Activated CD8-positive, alpha-beta memory T cell treated with anti-CD3 and anti-CD28 coated beads for 24 hours (primary cell): ENCODE measurements around the gene MAP7D3.
"Not testable (repeated sequence)": the region's sequence is repeated elsewhere in the genome, so short reads cannot be mapped to it uniquely, and the experiment has no call there.

Experiments used
- DNase-seq: peaks from one replicate; pipeline ENCODE4 v3.0.0-alpha.2; 2020

The MAP7D3 gene, protein sequence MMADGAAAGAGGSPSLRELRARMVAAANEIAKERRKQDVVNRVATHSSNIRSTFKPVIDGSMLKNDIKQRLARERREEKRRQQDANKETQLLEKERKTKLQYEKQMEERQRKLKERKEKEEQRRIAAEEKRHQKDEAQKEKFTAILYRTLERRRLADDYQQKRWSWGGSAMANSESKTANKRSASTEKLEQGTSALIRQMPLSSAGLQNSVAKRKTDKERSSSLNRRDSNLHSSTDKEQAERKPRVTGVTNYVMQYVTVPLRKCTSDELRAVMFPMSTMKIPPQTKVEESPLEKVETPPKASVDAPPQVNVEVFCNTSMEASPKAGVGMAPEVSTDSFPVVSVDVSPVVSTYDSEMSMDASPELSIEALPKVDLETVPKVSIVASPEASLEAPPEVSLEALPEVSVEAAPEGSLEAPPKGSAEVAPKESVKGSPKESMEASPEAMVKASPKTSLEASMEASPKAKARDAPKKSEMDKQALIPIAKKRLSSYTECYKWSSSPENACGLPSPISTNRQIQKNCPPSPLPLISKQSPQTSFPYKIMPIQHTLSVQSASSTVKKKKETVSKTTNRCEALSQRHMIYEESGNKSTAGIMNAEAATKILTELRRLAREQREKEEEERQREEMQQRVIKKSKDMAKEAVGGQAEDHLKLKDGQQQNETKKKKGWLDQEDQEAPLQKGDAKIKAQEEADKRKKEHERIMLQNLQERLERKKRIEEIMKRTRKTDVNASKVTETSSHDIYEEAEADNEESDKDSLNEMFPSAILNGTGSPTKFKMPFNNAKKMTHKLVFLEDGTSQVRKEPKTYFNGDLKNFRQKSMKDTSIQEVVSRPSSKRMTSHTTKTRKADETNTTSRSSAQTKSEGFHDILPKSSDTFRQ

DNA sequence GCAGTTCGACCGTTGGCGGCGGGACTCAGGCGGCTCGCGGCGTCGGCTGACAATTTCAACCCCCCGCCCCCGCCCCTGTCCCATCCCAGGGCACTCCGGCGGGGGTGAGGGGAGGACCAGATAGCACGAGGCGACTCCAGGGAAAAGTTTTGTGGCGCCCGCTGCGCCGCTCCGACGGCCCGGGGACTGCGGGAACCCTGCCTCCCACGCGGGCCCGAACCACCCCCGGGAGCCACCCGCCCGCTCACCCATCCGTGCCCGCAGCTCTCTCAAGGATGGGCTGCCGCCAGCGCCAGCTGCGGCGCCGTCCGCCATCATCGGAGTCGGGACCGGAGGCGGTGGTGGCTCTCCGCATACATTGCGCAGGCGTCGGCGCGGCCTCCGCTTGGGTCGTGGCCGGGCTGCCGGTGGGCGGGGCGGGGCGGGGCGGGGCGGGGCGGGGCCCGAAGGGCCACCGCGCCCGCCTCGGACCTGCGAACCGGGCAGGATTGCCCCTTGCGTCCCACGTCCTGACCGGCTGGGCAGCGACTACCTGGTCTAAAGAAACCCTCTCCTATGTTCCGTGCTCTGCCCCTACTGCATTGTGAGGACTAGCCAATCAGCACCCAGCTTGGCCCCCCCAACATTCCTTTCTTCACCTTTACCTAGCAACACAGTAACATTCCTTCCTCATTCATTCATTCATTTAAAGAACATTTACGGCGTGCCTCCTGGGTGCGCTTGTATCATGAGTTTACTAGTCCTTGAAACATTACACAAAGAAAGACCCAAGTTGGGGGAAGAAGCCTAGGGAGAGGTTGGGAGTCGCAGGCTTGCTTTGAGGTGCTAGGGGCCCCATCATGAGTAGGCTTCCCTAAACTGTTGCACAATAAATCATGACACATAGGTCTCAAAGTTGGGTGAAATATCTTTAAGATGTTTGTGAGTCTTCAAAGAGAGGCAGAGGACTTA lies at the start of gene MAP7D3:
TSS of gene MAP7D3 (minus strand) at position 360 of the 951 bp plus-strand sequence. CDS start at position 318, 42 bp downstream.
- peak; percentile 81 for DNase-seq

DNA sequence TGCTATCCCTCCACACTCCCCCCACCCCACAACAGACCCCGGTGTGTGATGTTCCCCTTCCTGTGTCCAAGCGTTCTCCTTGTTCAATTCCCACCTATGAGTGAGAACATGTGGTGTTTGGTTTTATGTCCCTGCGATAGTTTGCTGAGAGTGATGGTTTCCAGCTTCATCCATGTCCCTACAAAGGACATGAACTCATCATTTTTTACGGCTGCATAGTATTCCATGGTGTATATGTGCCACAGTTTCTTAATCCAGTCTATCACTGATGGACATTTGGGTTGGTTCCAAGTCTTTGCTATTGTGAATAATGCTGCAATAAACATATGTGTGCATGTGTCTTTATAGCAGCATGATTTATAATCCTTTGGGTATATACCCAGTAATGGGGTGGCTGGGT lies 49.5 kb upstream of the MAP7D3 start, which contains the start of gene ADGRG4:
TSS of gene ADGRG4 (plus strand) at position 243 of the 400 bp plus-strand sequence. CDS start 7,815 bp downstream, outside the sequence.
- DNase-seq, result not testable (repeated sequence)

DNA sequence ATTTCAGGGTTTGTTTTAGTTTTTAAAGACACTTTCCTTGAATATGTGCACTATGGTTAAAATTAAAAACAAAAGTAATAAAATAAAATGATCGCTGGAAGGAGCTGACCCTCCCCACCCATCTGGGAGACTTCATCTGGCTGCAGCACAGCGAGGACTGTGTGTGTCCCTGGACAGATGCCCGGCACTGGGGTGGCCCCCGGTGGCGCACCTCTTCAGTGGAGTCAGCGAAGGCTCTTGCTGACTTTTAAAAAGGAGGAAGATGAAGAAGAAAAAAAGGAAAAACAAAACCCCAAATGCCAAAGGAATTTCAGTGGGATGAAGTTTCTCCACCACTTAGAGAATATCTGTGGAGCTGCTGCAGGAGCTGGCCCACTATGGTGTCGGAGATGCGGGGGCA lies 44.2 kb upstream of the MAP7D3 start:
- DNase-seq, result no peak

DNA sequence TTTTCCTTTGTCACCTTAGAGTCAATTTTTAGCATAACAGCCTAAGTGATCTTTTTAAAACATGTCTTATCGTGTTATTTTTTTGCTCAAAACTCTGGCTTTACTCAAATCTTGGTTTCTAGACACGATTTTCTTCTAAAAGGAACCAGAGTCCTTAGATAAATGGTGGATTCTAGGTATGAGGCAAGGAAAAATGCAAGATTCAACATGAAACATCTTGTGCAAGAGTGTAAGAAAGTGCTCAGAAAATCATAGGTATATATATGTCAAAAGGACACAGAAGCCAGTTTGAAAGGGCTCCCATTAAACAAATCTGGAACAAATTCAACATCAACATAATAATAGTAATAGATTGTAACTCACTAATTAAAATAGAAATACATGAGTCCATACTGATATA lies 41.5 kb upstream of the MAP7D3 start:
- DNase-seq, result no peak

DNA sequence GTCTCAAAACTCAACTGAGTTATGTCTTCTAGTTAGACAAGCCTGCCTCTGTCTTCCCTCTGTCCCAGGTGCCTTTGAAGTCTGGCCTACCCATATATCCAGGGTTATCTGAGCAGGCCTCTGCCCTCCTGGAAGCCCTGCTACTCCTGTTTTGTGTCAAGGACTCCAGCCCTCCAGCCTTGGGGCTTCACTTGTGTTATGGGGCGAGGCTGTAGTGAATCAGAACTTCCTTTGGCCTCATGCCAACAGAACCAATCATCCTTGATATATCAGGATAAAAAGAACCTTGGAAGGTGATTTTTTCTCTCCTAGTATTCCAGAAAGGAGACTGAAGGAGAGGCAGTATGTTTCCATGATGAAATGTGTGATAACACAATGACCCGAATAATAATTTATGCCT lies 40.6 kb upstream of the MAP7D3 start:
- DNase-seq, result no peak

DNA sequence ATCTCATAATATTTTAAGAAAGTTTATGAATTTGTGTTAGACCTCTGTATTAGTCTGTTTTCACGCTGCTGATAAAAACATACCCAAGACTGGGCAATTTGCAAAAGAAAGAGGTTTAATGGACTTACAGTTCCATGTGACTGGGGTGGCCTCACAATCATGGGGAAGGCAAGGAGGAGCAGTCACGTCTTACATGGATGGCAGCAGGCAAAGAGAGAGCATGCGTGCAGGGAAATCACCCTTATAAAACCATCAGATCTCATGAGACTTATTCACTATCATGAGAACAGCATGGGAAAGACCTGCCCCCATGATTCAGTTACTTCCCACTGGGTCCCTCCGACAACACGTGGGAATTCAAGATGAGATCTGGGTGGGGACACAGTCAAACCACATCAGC lies 35.2 kb upstream of the MAP7D3 start:
- not testable (repeated sequence) for DNase-seq

DNA sequence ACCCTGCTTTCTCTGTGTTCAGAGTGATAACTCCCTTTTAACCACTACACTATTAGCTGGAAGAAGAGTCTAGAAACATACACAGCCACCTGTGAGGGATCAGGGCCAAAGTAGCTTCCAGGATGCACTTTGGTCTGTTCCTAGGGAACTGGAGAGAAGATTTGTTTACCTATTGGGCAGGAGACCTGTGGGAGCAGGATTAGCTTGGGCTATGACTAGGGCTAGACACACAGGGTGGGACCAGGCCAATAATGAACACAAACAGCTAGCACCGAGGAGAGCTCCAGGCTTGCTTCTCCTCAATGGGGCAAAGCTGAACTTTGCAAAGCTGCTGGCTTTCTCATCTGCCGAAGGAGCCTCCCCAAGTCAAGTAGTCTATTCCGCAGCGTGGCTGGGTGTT lies 24.4 kb upstream of the MAP7D3 start:
- no peak for DNase-seq

DNA sequence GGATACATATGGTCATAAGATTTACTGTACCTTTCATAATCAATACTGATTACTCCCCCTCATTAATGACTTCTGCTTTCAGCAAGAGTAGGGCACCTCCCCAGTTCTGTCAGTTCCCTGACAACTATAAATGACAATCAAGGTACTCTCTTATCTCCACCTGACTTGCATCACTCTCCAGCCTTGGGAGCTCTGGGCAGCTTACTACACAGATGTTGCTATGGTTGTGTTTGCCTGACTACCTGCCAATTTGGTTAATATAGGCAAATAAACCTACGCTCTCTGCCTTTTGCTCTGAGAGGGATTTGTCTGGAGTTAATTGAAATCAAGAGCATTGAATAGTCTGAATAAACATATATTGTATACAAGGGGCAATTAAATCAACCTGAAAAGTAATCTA lies 22.8 kb upstream of the MAP7D3 start:
- no peak for DNase-seq

DNA sequence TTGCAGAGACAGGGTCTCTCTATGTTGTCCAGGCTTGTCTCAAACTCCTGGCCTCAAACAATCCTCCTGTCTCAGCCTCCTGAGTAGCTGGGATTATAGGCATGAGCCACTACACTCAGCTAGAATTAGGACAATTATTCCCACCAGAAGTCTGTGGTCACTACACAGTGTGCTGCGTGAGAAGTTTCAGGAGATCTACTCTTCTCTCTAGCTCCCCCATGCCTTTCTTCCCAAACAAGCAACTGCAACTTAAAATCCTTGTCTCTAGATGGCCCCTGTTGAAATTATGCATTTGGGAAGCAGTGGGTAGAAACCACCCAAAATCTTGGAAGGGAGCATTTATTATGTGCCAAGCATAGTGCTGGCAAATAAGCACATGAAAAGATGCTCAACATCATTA lies 21.1 kb upstream of the MAP7D3 start:
- no peak for DNase-seq

DNA sequence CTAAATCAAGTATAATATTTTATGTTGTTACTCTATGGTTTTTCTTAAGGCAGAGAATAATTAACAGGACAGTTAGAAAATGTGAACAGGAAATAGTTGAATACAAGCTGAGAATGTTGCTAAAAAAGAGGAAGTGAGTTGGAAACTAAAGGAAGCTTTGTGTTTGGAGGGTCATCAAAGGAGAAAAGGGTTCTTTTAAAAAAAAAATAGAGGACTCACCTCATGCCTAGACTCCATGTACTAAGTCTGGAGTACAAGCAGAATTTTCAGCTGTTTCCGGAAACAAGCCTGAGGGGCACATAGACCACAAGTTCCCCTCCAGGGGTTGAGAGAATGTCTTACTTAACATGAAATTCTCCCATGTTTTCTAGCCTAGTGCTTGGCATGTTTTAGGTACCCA lies 20.1 kb upstream of the MAP7D3 start:
- DNase-seq, result no peak

DNA sequence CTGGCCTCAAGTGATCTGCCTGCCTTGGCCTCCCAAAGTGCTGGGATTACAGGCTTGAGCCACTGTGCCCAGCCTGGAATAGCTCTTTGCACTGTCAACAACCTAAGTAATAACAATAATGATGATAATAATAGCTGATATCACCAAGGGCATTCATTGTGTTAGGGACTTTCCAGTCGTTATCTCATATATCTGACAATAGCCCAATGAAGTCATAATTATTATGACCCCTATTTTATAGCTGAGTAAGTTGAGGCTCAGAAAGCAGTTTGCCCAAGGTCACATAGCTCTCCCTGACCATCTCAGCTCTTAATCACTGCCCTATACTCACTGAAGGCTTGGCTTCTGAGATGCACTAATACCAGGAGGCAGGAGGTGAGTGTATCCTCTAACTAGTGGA lies 18.7 kb upstream of the MAP7D3 start:
- DNase-seq, result no peak

DNA sequence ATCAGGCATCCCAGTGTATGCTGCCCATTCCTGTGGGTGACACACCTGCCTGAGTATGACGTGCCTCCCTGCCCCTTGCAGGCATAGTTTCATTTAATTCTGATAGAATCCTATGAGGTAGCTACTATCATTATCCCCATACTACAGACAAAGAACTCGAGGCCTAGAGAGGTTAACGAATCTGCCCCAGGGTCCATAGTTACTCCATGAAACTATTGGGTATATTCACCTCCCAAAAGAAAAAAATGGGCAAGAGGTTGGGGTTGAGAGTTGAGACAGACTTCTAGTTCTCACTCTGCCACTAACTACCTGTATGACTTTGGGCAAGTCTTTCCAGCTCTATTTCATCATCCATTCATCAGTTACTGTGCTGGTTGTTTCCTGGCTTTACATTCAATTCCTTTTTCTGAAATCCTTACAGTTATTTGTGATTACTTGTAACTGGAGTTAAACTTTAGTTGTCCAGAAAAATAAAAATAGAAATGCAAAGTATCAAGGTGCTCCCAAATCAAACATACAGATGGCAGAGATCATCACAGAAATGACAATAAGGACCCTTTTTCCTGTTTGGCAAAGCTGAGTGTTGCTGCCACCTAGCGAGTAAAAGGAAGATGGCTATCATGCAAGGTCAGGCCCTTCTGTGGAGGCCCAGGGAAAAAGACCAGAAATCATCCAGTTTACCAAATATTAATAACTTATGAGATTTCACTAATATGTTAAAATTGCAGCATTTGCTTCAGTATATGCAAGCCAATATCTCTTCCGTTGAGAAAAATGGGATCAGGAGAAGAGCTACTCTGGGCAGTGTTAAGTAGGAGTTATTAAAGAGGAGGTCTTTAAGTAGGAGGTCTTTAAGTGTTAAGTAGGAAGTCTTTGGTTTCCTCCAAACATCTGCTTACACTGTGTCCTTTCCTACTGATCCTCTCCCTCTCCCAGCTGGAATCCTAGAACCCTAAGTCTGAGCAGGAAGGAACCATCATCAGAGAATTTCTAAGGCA lies 17.1 kb upstream of the MAP7D3 start:
- peak; percentile 66 for DNase-seq

DNA sequence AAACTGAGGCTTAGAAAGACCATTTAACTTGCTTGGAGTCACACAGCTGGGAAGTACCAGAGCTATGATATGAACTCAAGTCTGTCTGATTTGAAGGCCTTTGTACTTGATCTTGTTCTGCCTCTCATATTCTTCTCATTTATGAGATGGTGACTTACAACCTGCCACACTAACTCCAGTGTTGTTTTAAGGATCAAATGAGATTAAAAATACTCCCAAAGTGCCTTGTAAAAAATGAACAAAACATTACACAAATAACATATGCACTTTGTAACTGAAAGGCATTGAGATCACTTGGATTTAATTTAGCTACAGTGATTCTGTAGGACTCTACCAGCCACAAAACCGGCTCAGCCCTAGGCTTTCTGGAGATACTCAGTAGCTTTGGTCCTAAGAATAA lies 15.6 kb upstream of the MAP7D3 start:
- no peak for DNase-seq

DNA sequence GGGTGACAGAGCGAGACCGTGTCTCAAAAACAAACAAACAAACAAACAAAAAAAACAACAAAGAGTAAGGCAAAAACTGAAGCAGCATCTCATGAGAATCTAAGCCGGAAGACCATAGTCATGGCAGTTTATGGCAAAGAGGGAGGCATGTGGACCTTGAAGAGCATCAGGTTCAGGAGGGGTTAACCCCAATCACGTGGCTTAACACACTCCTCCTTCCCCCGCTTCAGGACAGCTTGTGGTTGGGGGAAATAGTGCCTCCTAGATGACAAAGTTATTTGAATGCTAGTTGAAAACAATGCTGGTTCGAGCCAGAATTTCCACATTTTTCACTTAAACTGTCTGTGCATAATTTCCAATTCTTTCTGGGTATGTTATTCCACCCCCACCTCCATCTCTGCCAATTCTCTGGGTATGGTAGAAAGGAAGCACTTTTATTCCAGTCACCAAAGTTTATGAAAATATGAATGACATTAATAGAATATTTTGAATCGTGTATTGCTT lies 11.7 kb upstream of the MAP7D3 start:
- DNase-seq, result no peak

DNA sequence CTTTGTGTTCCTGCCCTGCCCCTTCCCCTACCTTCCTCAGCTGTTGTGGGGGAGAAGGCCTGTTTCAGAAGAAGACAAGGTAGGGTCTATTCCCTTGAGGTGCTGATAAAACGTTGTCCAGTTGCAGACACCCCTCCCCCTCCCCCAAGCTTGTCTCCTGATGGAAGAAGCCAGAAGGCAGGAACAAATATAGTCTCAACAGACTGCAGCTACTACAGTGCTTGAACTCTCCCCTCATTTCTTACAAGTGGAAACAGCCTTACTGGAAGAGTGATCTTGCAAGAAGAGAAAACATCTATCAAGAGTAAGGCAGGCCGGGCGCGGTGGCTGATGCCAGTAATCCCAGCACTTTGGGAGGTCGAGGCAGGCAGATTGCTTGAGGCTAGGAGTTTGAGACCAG lies 11.0 kb upstream of the MAP7D3 start:
- DNase-seq, result no peak

DNA sequence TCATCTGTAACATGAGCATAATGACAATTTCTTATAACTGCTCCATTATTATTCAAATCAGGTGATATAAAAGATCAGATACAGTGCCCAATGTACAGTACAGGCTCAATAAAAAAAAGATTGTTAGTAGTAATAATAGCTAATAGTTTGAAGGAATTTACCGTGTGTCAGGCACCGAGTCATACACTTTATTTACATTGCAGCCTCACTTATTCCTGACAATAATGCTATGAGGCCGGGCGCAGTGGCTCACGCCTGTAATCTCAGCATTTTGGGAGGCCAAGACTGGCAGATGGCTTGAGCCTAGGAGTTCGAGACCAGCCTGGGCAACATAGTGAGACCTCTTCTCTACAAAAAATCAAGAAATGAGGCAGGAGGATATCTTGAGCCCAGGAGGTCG lies 10.1 kb upstream of the MAP7D3 start:
- DNase-seq, result no peak

DNA sequence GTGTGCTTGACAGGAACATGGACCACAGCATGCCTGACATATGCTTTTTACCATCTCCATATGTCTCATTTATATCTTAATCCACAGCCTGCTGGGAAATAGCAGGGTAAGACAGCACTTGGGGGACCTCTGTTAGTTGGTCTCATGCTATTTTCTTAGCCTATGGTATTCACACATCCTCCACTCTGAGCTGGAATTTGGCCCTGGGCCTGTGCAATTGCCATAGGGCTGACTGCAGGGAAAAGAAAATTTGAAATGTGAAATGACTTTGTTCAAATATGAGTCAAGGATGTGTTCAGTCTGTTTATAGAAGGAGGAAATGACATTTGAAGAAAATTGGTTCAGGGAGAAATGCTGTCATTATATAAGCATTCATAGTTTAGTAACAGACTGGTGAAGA lies 9.6 kb upstream of the MAP7D3 start:
- no peak for DNase-seq

DNA sequence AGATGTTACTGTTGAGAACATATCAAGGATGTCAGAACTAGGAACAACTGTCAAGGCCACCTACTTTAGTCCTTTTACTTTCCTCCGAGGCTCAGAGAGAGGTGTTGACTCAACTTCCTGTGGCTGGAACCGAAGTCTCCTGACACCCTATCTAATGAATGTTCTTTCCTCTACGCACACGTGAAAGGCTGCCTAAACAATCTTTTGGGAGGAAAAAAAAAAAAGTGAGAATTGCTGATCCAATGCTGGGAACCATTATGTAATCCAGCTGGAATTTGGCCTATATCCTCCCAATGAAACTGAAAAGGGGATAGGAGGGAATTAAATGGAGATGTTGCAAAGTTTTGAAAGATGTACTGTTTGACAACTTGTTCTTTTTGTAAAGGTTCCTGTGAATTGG lies 8.3 kb upstream of the MAP7D3 start:
- no peak for DNase-seq

DNA sequence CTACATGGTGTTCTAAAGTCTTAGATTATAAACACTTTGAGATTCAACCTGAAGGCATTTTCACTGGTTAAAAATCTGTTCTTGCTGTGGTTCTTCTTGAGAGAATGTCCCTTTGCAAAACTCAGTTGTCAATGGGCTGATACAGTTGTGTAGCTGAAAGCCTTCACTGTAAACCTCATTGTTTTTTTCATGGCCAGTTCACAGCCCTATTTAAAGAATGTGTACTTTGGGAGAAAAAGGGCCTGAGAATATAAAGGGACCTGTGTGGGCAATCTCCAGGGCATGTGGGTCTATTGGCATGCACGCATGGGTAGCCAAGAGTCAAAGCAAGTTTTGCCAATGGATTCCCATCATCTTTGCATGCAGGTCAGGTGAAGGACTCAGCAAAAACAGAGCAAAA lies 7.8 kb upstream of the MAP7D3 start:
- DNase-seq, result no peak

DNA sequence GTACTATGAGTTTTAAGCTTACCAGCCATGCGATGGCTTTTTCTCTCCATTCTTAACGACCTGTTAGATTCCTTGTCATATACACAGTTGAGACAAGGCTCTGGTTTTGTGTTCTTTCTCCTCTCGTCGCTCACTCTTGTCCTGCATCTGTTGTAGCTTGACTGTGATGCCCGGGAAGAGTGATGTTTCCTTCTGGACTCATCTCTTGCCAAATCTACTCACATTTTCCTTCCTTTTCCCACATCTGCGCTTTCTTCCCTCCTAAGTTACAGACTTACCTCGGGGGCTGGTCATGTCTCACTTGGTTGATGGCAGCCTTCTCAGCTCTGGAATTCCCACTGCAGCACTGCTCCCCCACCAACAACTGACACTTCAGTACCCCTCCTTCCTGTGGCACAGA lies 4.8 kb upstream of the MAP7D3 start:
- DNase-seq, result no peak

DNA sequence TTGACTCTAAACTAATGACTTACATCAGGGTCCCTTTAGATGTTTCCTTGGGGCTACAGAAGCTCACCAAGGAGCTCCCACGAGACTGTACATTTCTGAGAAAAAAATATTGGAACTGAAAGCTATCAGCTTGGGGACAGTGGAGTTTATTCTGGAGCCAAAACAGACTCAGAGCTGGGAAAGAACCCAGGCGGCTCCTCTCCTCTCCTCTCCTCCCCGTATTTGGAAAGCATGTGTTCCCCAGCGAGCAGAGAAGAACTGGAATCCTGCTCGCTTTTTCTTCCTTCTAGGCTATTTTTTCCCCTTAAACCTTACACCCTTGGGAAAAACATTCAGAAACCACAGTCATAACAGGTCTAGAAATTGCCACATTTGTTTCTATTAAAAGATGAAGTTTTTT lies 4.3 kb upstream of the MAP7D3 start:
- no peak for DNase-seq
